Stimulated activated CD8-positive, alpha-beta memory T cell treated with anti-CD3 and anti-CD28 coated beads, Interleukin-7, amount 100 ng/mL, for 48 hours (primary cell): ENCODE data around the gene ATP6V0C.
"Not testable (repeated sequence)": the region's sequence is repeated elsewhere in the genome, so short reads cannot be mapped to it uniquely, and the experiment has no call there.

Experiments
- DNase-seq, 2 donors: peaks; one replicate each; pipeline ENCODE4 v3.0.0-alpha.2; 2020; ENCODE audit warnings: low read depth in 1 of 2; ENCODE audit errors: extremely low read depth in 1 of 2

The ATP6V0C gene

GRCh38 chr16:2474877-2475412, 38.8 kb upstream of the ATP6V0C start, which contains the start of gene TBC1D24:
TSS of gene TBC1D24 (plus strand) at chr16:2475127. CDS start at chr16:2496149, 21,022 bp downstream.
- peak; percentile 71 to 77 for DNase-seq

GRCh38 chr16:2475413-2476344, 38.1 kb upstream of the ATP6V0C start:
- DNase-seq: peak in 1 of 2 donors; percentile 45

GRCh38 chr16:2476345-2476720, 37.4 kb upstream of the ATP6V0C start:
- DNase-seq: no peak

- DNase-seq: no peak
Observed at GRCh38 chr16:2476741-2477140, 37.0 kb upstream of the ATP6V0C start.

GRCh38 chr16:2477327-2477726, 36.4 kb upstream of the ATP6V0C start:
- no peak for DNase-seq

GRCh38 chr16:2478279-2478678, 35.5 kb upstream of the ATP6V0C start:
- DNase-seq: no peak

GRCh38 chr16:2479996-2480395, 33.8 kb upstream of the ATP6V0C start:
- DNase-seq: not testable (repeated sequence)

- DNase-seq: no peak
Observed at GRCh38 chr16:2480948-2481347, 32.8 kb upstream of the ATP6V0C start.

GRCh38 chr16:2481676-2482075, 32.1 kb upstream of the ATP6V0C start:
- DNase-seq: no peak

GRCh38 chr16:2482249-2482648, 31.5 kb upstream of the ATP6V0C start:
- DNase-seq: no peak

- no peak for DNase-seq
Observed at GRCh38 chr16:2482708-2483534, 30.8 kb upstream of the ATP6V0C start.

- no peak for DNase-seq
Observed at GRCh38 chr16:2483939-2484897, 29.5 kb upstream of the ATP6V0C start.

- no peak for DNase-seq
Observed at GRCh38 chr16:2484898-2485508, 28.7 kb upstream of the ATP6V0C start.

GRCh38 chr16:2485811-2486507, 27.8 kb upstream of the ATP6V0C start:
- no peak for DNase-seq

GRCh38 chr16:2486645-2487516, 26.9 kb upstream of the ATP6V0C start:
- DNase-seq: peak; percentile 44 to 63

- DNase-seq: no peak
Observed at GRCh38 chr16:2487517-2487842, 26.3 kb upstream of the ATP6V0C start.

- DNase-seq: no peak
Observed at GRCh38 chr16:2487903-2488531, 25.7 kb upstream of the ATP6V0C start.

- no peak for DNase-seq
Observed at GRCh38 chr16:2489581-2489980, 24.2 kb upstream of the ATP6V0C start.
